H9 (cell line): ENCODE measurements around the gene HMGCL. TPM values are rescaled to one million over a fixed set of nuclear protein-coding genes. Genes with fewer than 3 reads are reported as not detected.

Source experiments
- DNase-seq: peaks from one replicate; pipeline ENCODE4 v3.0.0-alpha.2; 2017
- H2AFZ ChIP-seq: one replicate; pipeline ENCODE4 v1.6.1; 2013; ENCODE audit warnings: mild to moderate bottlenecking, low read length, control low read depth, moderate library complexity
- H2AK5ac ChIP-seq: 2 replicates; pipeline ENCODE4 v1.6.1; 2013; ENCODE audit warnings: low read length, control low read depth, mixed read lengths; ENCODE audit not compliant: insufficient read length
- H2BK120ac ChIP-seq: one replicate; pipeline ENCODE4 v1.6.1; 2013; ENCODE audit warnings: low read depth, mild to moderate bottlenecking, low read length, control low read depth, inconsistent platforms; ENCODE audit not compliant: poor library complexity, severe bottlenecking
- H2BK12ac ChIP-seq: 2 replicates; pipeline ENCODE4 v1.6.1; 2013; ENCODE audit warnings: low read length, control low read depth, mixed read lengths, low read depth; ENCODE audit not compliant: insufficient read length
- H2BK15ac ChIP-seq: 2 replicates; pipeline ENCODE4 v1.6.1; 2013; ENCODE audit warnings: low read depth, low read length, control low read depth
- H2BK20ac ChIP-seq: one replicate; pipeline ENCODE4 v1.6.1; 2013; ENCODE audit warnings: low read depth, mild to moderate bottlenecking, low read length, control low read depth, inconsistent platforms; ENCODE audit not compliant: poor library complexity, severe bottlenecking
- H2BK5ac ChIP-seq: 2 replicates; pipeline ENCODE4 v1.6.1; 2013; ENCODE audit warnings: low read length, control low read depth, mixed read lengths; ENCODE audit not compliant: insufficient read length
- H3K14ac ChIP-seq: 2 replicates; pipeline ENCODE4 v1.6.1; 2013; ENCODE audit warnings: low read length, control low read depth; ENCODE audit not compliant: insufficient read depth
- H3K18ac ChIP-seq: 2 replicates; pipeline ENCODE4 v1.6.1; 2013; ENCODE audit warnings: low read depth, mild to moderate bottlenecking, mixed read lengths, low read length, control low read depth; ENCODE audit not compliant: insufficient read length
- H3K23ac ChIP-seq: 2 replicates; pipeline ENCODE4 v1.6.1; 2013; ENCODE audit warnings: low read length, control low read depth, mixed read lengths, low read depth; ENCODE audit not compliant: insufficient read length
- H3K23me2 ChIP-seq: 2 replicates; pipeline ENCODE4 v1.6.1; 2013; ENCODE audit warnings: low read depth, mild to moderate bottlenecking, mixed read lengths, low read length, control low read depth; ENCODE audit not compliant: insufficient read length, poor library complexity, severe bottlenecking
- H3K27ac ChIP-seq: 2 replicates; pipeline ENCODE4 v1.5.1; 2013; ENCODE audit warnings: low read length, control low read depth, mixed read lengths, low read depth; ENCODE audit not compliant: insufficient read length
- H3K27me3 ChIP-seq: 2 replicates; pipeline ENCODE4 v1.6.1; 2013; ENCODE audit warnings: low read length, control low read depth, inconsistent platforms; ENCODE audit not compliant: insufficient read depth
- H3K4ac ChIP-seq: 2 replicates; pipeline ENCODE4 v1.6.1; 2013; ENCODE audit warnings: low read depth, mild to moderate bottlenecking, control low read depth, inconsistent platforms, low read length, moderate library complexity
- H3K4me1 ChIP-seq: 2 replicates; pipeline ENCODE4 v1.6.1; 2013; ENCODE audit warnings: low read length, control low read depth, inconsistent platforms; ENCODE audit not compliant: insufficient read depth
- H3K4me2 ChIP-seq: 2 replicates; pipeline ENCODE4 v1.6.1; 2013; ENCODE audit warnings: low read length, control low read depth, mixed read lengths; ENCODE audit not compliant: insufficient read length, insufficient read depth
- H3K56ac ChIP-seq: 2 replicates; pipeline ENCODE4 v1.6.1; 2013; ENCODE audit warnings: low read depth, mild to moderate bottlenecking, mixed read lengths, low read length, control low read depth; ENCODE audit not compliant: insufficient read length
- H3K79me1 ChIP-seq: 2 replicates; pipeline ENCODE4 v1.6.1; 2013; ENCODE audit warnings: low read depth, mild to moderate bottlenecking, moderate library complexity, low read length, control low read depth, inconsistent platforms; ENCODE audit not compliant: insufficient read depth, poor library complexity, severe bottlenecking
- H3K79me2 ChIP-seq: 2 replicates; pipeline ENCODE4 v1.6.1; 2013; ENCODE audit warnings: low read length, control low read depth, inconsistent platforms; ENCODE audit not compliant: insufficient read depth
- H3K9ac ChIP-seq: 2 replicates; pipeline ENCODE4 v1.6.1; 2013; ENCODE audit warnings: low read length, control low read depth, mixed read lengths; ENCODE audit not compliant: insufficient read length; ENCODE audit errors: extremely low read depth
- H3K9me3 ChIP-seq: one replicate; pipeline ENCODE4 v1.6.1; 2013; ENCODE audit warnings: low read depth, low read length, inconsistent platforms; ENCODE audit not compliant: control insufficient read depth
- H3T11ph ChIP-seq: one replicate; pipeline ENCODE4 v1.6.1; 2013; ENCODE audit warnings: mild to moderate bottlenecking, low read length, control low read depth, inconsistent platforms
- H4K20me1 ChIP-seq: one replicate; pipeline ENCODE4 v1.6.1; 2013; ENCODE audit not compliant: control insufficient read depth, insufficient read length, insufficient read depth
- H4K5ac ChIP-seq: 2 replicates; pipeline ENCODE4 v1.6.1; 2013; ENCODE audit warnings: low read depth, mild to moderate bottlenecking, mixed read lengths, low read length, control low read depth; ENCODE audit not compliant: insufficient read length
- H4K8ac ChIP-seq: replicated peaks from 2 replicates; pipeline ENCODE4 v1.6.1; 2013; ENCODE audit warnings: low read length, control low read depth, mixed read lengths, low read depth; ENCODE audit not compliant: insufficient read length
- H4K91ac ChIP-seq: 2 replicates; pipeline ENCODE4 v1.6.1; 2013; ENCODE audit warnings: low read depth, mild to moderate bottlenecking, moderate library complexity, mixed read lengths, low read length, control low read depth; ENCODE audit not compliant: insufficient read length
- H3K27ac Mint-ChIP-seq, 3 experiments: 2 replicates in 2 of 3; 3 replicates in 1 of 3; pipeline ENCODE4 v1.8.0; 2020 to 2021; ENCODE audit warnings: mixed read lengths in 3 of 3, mild to moderate bottlenecking in 1 of 3, moderate library complexity in 1 of 3
- H3K27me3 Mint-ChIP-seq: 2 replicates; pipeline ENCODE4 v1.8.0; 2021; ENCODE audit warnings: low read depth, mild to moderate bottlenecking, moderate library complexity, mixed read lengths
- H3K36me3 Mint-ChIP-seq, 3 experiments: 2 replicates in 2 of 3; 3 replicates in 1 of 3; pipeline ENCODE4 v1.8.0; 2020 to 2021; ENCODE audit warnings: low read depth in 3 of 3, mixed read lengths in 3 of 3; ENCODE audit not compliant: insufficient read depth in 1 of 3
- H3K4me1 Mint-ChIP-seq, 2 experiments: 2 replicates each; pipeline ENCODE4 v1.8.0; 2020; ENCODE audit warnings: mixed read lengths in 2 of 2
- H3K4me3 Mint-ChIP-seq, 2 experiments: 2 replicates in 1 of 2; 3 replicates in 1 of 2; pipeline ENCODE4 v1.8.0; 2020 to 2021; ENCODE audit warnings: mild to moderate bottlenecking in 2 of 2, mixed read lengths in 2 of 2, moderate library complexity in 1 of 2
- H3K9me3 Mint-ChIP-seq, 2 experiments: 2 replicates in 1 of 2; 3 replicates in 1 of 2; pipeline ENCODE4 v1.8.0; 2020; ENCODE audit warnings: mild to moderate bottlenecking in 2 of 2, mixed read lengths in 2 of 2, moderate library complexity in 1 of 2
- CTCF ChIP-seq: fragments of 200-600 bp; sonication (generic); conservative IDR thresholded peaks from 3 replicates; pipeline ENCODE4 v1.8.0; 2021; ENCODE audit warnings: antibody characterized with exemption, mild to moderate bottlenecking
- WGBS: extraction: QIAGEN DNeasy Blood & Tissue Kit; methylation state at CpG from one replicate; pipeline ENCODE4 v1.1.7; 2013; ENCODE audit warnings: missing lambda C conversion rate, low lambda C conversion rate, mixed read lengths; ENCODE audit not compliant: insufficient read length; ENCODE audit errors: extremely low coverage; 5-methylcytosine and 5-hydroxymethylcytosine counted together
- total RNA-seq: library from RNA; stranded (reverse); gene quantifications from 2 replicates; pipeline ENCODE4 v1.2.1, GENCODE V29; 2021

Gene HMGCL
- total RNA-seq, 1 experiment from 2014 or later, result 15.9 TPM

DNA sequence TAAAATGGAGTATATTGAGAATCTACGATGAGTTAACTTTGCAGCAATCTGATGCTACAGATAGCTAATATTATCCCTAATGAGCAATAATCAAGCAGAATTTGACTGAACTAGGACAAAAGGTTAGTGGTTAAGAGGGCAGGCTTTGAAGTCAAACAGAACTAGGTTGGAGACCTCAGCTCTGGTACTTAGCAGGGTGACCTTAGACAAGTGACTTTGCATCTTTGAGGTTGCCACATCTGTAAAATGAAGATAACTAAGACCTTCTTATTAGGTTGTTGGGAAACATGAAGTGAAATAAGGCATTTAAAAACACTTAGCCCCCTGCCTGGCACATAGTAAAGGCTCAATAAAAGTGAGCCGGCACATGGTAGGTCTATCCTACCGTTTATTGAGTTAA, 47.2 kb upstream of the HMGCL start:
- H3K9me3 Mint-ChIP-seq, result peaks cover 8 to 11% of the 10 kb centered on the region in 2 experiments
- peaks cover 0 to 9% of the 10 kb centered on the region in 2 experiments for H3K4me1 Mint-ChIP-seq
- Histone ChIP-seq H3K79me1 (no peaks in the 10 kb centered on the region), H3K9me3 (no peaks in the 10 kb centered on the region), H4K91ac (no peak overlapping the region), H2AK5ac (no peak overlapping the region), H3K23ac (no peak overlapping the region), H2BK20ac (no peak overlapping the region), H3K9ac (no peak overlapping the region), H3K18ac (no peak overlapping the region), H4K8ac (no peak overlapping the region), H4K20me1 (no peaks in the 10 kb centered on the region), H2BK120ac (no peak overlapping the region), H3K4me1 (no peaks in the 10 kb centered on the region), H2BK5ac (no peak overlapping the region), H4K5ac (no peak overlapping the region), H3K79me2 (no peaks in the 10 kb centered on the region), H3K4me2 (no peak overlapping the region), H3K27ac (no peak overlapping the region), H3K23me2 (peaks cover 6% of the 10 kb centered on the region), H3K56ac (no peak overlapping the region), H2AFZ (no peak overlapping the region), H3K4ac (no peak overlapping the region), H3K27me3 (no peaks in the 10 kb centered on the region; the same call in 1 of the 2 replicates), H3T11ph (no peak overlapping the region), H2BK15ac (no peak overlapping the region), H2BK12ac (no peak overlapping the region), H3K14ac (no peak overlapping the region)
- H3K4me3 Mint-ChIP-seq, result no peak overlapping the region
- TF ChIP-seq CTCF, result no peak
- WGBS, result no CpG with 5 or more reads among the region's 3 CpGs
- H3K27ac Mint-ChIP-seq, result no peak overlapping the region
- H3K36me3 Mint-ChIP-seq, result peaks cover 0 to 3% (median 0%) of the 10 kb centered on the region in 3 experiments; a peak in 2 of 7 replicates
- no peak for DNase-seq
- peaks cover 42% of the 10 kb centered on the region for H3K27me3 Mint-ChIP-seq
